ENCODE measurements around the gene CD200. TPM values are rescaled to one million over a fixed set of nuclear protein-coding genes. Genes with fewer than 3 reads are reported as not detected.

The CD200 gene
- total RNA-seq, 2 donors from 2014 or later: 49.2 to 58.6 TPM

DNA sequence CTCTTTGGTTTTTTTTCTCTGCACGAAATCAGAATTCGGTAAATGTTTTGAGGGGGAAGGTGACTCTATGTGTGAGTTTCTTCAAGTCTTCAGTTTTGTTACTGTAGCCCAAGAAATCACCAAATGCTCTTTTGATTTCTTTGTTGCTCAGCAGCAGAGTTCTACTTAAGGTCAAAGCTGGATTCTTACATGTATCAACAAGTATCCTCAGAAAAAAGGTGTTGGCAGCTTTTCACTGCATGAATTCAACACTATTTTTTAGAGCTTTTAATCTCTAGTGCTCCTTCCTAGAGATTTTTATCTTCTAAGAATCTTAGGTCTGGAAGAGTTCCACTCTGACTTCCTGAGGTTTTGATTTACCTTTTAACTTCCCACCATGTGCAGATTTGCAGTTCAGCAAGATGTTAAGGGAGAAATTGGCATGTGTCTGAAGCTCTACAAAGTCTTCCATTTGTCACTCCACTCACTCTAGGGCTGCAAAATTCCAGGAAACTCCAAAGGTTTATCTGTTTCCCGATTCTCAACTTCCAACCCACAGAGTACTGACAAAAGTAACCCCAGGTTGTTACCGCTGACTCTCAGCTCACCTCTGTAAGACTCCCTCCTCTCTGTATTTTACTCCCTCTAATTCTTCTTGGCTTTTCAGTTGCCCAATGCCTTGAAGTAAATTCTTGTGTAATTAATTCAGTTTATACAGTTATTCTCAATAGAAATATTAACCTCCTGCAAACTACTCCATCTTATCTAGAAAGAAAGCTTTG is 13.3 kb upstream of the CD200 start:
- H3K9ac ChIP-seq (ENCODE audit: extremely low read depth, low read length, poor library complexity, severe bottlenecking): no peak overlapping the region
- peaks cover 24% of the 10 kb centered on the region for H3K9me3 Mint-ChIP-seq

DNA sequence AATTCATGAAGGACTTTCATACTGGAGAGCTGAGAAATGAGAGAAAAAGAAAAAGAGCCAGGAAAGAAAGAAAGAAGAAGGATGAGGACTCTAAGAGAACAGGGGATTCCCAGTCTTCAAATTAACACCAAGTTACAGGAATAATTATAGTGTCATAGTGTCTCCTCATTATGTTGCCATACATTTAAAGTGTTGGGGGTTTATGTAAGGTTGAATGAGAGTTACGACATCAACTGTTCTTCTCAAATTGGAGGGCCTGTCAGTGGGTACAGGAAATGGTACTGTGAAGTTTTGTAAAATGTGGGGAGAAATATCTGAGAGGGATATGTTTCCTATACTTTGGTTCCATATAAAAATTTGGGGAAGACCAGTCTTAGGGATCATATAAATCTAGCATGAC is 12.3 kb upstream of the CD200 start:
- H3K4me1 Mint-ChIP-seq: peaks cover 48% of the 10 kb centered on the region
- H3K27me3 Mint-ChIP-seq (ENCODE audit: insufficient read depth): no peaks in the 10 kb centered on the region
- TF ChIP-seq, protein P1, sequence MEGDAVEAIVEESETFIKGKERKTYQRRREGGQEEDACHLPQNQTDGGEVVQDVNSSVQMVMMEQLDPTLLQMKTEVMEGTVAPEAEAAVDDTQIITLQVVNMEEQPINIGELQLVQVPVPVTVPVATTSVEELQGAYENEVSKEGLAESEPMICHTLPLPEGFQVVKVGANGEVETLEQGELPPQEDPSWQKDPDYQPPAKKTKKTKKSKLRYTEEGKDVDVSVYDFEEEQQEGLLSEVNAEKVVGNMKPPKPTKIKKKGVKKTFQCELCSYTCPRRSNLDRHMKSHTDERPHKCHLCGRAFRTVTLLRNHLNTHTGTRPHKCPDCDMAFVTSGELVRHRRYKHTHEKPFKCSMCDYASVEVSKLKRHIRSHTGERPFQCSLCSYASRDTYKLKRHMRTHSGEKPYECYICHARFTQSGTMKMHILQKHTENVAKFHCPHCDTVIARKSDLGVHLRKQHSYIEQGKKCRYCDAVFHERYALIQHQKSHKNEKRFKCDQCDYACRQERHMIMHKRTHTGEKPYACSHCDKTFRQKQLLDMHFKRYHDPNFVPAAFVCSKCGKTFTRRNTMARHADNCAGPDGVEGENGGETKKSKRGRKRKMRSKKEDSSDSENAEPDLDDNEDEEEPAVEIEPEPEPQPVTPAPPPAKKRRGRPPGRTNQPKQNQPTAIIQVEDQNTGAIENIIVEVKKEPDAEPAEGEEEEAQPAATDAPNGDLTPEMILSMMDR (conservative IDR thresholded peaks at IDR 0.05): no peak
- H3K4me1 ChIP-seq (ENCODE audit: control insufficient read depth, insufficient read depth, low read length): no peaks in the 10 kb centered on the region
- H3K9ac ChIP-seq (ENCODE audit: extremely low read depth, low read length, poor library complexity, severe bottlenecking): peak overlapping the region; percentile 79
- peaks cover 4% of the 10 kb centered on the region for H3K36me3 Mint-ChIP-seq (ENCODE audit: low read depth)
- H3K27ac Mint-ChIP-seq: peak overlapping the region; percentile 8
- peaks cover 20% of the 10 kb centered on the region for H3K9me3 ChIP-seq (ENCODE audit: control insufficient read depth, low read length)
- no peak for DNase-seq
- peak overlapping the region; percentile 67 for H3K4me3 Mint-ChIP-seq
- WGBS, 2 experiments (ENCODE audit: insufficient coverage in 1 of 2, insufficient read length in 1 of 2): 79% methylated on average over 1 of the region's 1 CpG; no CpG with 5 or more reads in 1 of the 2 experiments
- H3K4me3 ChIP-seq (ENCODE audit: low read length): peak overlapping the region; percentile 92
- no peaks in the 10 kb centered on the region for H3K27me3 ChIP-seq (ENCODE audit: control insufficient read depth, insufficient read depth, low read length, poor library complexity, severe bottlenecking)
- H3K27ac ChIP-seq (ENCODE audit: low read depth, low read length): no peak overlapping the region
- peaks cover 16% of the 10 kb centered on the region for H3K9me3 Mint-ChIP-seq
- H3K36me3 ChIP-seq (ENCODE audit: control insufficient read depth, insufficient read depth, low read length): no peaks in the 10 kb centered on the region

More for the DNA sequence above, 13.3 kb upstream of the CD200 start:
- Mint-ChIP-seq H3K36me3 (ENCODE audit: low read depth) (peaks cover 9% of the 10 kb centered on the region), H3K27me3 (ENCODE audit: insufficient read depth) (no peaks in the 10 kb centered on the region), H3K4me3 (peak overlapping the region; percentile 22), H3K27ac (peak overlapping the region; percentile 85), H3K4me1 (peaks cover 44% of the 10 kb centered on the region)
- TF ChIP-seq, protein P1 (conservative IDR thresholded peaks at IDR 0.05): no peak
- no peak for DNase-seq
- peak overlapping the region; percentile 36 for H3K4me3 ChIP-seq (ENCODE audit: low read length)
- H3K27me3 ChIP-seq (ENCODE audit: control insufficient read depth, insufficient read depth, low read length, poor library complexity, severe bottlenecking): no peaks in the 10 kb centered on the region
- WGBS, 2 experiments (ENCODE audit: insufficient coverage in 1 of 2, insufficient read length in 1 of 2): 70 to 75% methylated on average over 3 to 4 of the region's 4 CpGs
- peaks cover 30% of the 10 kb centered on the region for H3K9me3 ChIP-seq (ENCODE audit: control insufficient read depth, low read length)
- H3K27ac ChIP-seq (ENCODE audit: low read depth, low read length): no peak overlapping the region
- no peaks in the 10 kb centered on the region for H3K36me3 ChIP-seq (ENCODE audit: control insufficient read depth, insufficient read depth, low read length)
- H3K4me1 ChIP-seq (ENCODE audit: control insufficient read depth, insufficient read depth, low read length): no peaks in the 10 kb centered on the region

DNA sequence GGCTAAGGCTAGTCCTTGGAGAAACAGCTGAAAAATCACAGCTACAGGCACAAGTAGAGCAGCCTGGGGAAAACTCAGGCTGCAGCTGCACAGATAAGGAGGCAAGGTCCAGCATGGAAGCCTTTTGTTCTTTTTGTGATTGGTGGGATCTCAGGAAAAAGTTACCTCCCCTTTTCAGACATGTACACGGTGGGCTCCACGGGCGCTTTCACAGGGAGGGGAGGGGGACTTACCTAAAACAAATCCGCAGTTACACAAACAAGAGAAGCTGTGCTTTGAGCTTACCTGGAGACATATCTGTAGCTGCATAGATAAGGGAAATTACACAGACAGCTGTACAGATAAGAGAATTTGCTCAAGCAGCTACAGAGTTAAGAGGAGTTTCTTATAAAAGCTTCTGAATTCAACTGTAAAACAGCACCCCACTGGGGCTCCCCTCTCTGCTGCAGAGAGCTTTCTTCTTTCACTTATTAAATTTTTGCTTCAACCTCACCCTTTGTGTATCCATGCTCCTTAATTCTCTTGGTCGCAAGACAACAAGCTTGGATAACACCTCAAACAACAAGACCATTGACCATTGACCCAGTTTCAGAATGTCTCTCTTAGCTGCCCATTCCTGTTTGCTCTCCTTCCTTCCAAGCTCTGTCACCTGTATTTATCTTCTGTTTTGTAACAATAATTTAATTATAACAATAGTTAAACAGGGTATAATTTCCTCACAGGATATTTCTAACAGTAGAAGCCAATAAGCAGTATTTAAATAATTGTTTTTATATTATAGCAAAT is 10.9 kb upstream of the CD200 start:
- peak overlapping the region; percentile 52 for H3K27ac ChIP-seq (ENCODE audit: low read depth, low read length)
- peak overlapping the region; percentile 92 for H3K4me3 ChIP-seq (ENCODE audit: low read length)
- peak; percentile 84 for DNase-seq
- TF ChIP-seq, protein P1 (conservative IDR thresholded peaks at IDR 0.05): no peak
- Mint-ChIP-seq H3K9me3 (peaks cover 7% of the 10 kb centered on the region), H3K27ac (peak overlapping the region; percentile 95), H3K4me3 (peak overlapping the region; percentile 67), H3K4me1 (peaks cover 54% of the 10 kb centered on the region), H3K36me3 (ENCODE audit: low read depth) (no peaks in the 10 kb centered on the region), H3K27me3 (ENCODE audit: insufficient read depth) (no peaks in the 10 kb centered on the region)
- H3K36me3 ChIP-seq (ENCODE audit: control insufficient read depth, insufficient read depth, low read length): no peaks in the 10 kb centered on the region
- WGBS, 2 experiments (ENCODE audit: insufficient coverage in 1 of 2, insufficient read length in 1 of 2): 1% methylated on average over 5 of the region's 5 CpGs; no CpG with 5 or more reads in 1 of the 2 experiments
- peak overlapping the region; percentile 79 for H3K9ac ChIP-seq (ENCODE audit: extremely low read depth, low read length, poor library complexity, severe bottlenecking)
- no peaks in the 10 kb centered on the region for H3K27me3 ChIP-seq (ENCODE audit: control insufficient read depth, insufficient read depth, low read length, poor library complexity, severe bottlenecking)
- H3K9me3 ChIP-seq (ENCODE audit: control insufficient read depth, low read length): peaks cover 8% of the 10 kb centered on the region
- no peaks in the 10 kb centered on the region for H3K4me1 ChIP-seq (ENCODE audit: control insufficient read depth, insufficient read depth, low read length)

Data from endodermal cell (in vitro differentiated cells).